GM18526 (cell line): ENCODE results near the gene PCDHGA6.
"Not testable (repeated sequence)": the region's sequence is repeated elsewhere in the genome, so short reads cannot be mapped to it uniquely, and the experiment has no call there.

Experiments
- POLR2A ChIP-seq: IDR thresholded peaks from 3 replicates; pipeline ENCODE4 v1.6.1; 2011; ENCODE audit not compliant: insufficient read length; ENCODE audit errors: extremely low read depth

Gene PCDHGA6

DNA sequence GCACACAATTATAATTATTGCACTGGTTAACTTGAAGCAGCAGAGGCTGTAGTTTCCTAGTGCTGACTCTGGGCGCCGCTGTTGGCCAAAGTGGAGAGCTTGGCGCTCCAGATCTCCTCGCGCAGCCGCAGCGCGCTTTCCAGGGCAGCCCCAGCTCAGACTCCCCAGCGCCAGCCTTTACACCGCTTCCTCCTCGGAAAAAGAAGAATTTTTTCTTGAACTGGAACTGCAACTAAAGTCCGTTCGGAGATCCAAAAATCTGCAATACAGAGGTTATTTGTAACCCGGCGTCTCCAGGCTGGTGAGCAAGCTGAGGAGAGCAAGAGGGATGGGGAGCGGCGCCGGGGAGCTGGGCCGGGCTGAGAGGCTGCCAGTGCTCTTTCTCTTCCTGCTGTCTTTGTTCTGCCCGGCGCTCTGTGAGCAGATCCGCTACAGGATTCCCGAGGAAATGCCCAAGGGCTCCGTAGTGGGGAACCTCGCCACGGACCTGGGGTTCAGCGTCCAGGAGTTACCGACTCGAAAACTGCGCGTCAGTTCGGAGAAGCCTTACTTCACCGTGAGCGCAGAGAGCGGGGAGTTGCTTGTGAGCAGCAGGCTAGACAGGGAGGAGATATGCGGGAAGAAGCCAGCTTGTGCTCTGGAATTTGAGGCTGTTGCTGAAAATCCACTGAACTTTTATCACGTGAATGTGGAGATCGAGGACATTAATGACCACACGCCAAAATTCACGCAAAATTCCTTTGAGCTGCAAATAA lies 14.0 kb downstream of the PCDHGA6 start, which contains the start of gene PCDHGB4:
TSS of gene PCDHGB4 (plus strand) at position 142 of the 755 bp plus-strand sequence. CDS start at position 329, 187 bp downstream.
- not testable (repeated sequence) for TF ChIP-seq POLR2A

DNA sequence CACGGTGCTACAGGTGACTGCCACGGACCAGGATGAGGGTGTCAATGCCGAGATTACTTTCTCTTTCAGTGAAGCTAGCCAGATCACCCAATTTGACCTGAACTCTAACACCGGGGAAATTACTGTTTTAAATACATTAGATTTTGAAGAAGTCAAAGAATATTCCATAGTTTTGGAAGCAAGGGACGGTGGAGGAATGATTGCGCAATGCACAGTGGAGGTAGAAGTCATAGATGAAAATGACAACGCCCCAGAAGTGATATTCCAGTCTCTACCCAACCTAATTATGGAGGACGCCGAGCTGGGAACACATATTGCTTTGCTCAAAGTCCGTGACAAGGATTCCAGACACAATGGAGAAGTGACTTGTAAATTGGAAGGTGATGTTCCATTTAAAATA lies 15.0 kb downstream of the PCDHGA6 start:
- no peak for TF ChIP-seq POLR2A

DNA sequence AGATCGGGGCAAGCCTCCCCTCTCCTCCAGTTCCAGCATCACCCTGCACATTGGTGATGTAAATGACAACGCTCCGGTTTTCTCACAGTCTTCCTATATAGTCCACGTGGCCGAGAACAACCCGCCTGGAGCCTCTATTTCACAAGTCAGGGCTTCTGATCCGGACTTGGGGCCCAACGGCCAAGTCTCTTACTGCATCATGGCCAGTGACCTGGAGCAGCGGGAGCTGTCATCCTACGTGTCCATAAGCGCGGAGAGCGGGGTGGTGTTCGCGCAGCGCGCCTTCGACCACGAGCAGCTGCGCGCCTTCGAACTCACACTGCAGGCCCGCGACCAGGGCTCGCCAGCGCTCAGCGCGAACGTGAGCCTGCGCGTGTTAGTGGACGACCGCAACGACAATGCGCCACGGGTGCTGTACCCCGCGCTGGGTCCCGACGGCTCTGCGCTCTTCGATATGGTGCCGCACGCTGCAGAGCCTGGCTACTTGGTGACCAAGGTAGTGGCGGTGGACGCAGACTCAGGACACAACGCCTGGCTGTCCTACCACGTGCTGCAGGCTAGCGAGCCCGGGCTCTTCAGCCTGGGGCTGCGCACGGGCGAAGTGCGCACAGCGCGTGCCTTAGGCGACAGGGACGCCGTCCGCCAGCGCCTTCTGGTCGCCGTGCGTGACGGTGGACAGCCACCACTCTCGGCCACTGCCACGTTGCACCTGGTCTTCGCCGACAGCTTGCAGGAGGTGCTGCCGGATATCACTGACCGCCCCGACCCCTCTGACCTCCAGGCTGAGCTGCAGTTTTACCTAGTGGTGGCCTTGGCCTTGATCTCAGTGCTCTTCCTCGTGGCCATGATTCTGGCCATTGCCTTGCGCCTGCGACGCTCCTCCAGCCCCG lies 15.7 kb downstream of the PCDHGA6 start:
- no peak for TF ChIP-seq POLR2A

DNA sequence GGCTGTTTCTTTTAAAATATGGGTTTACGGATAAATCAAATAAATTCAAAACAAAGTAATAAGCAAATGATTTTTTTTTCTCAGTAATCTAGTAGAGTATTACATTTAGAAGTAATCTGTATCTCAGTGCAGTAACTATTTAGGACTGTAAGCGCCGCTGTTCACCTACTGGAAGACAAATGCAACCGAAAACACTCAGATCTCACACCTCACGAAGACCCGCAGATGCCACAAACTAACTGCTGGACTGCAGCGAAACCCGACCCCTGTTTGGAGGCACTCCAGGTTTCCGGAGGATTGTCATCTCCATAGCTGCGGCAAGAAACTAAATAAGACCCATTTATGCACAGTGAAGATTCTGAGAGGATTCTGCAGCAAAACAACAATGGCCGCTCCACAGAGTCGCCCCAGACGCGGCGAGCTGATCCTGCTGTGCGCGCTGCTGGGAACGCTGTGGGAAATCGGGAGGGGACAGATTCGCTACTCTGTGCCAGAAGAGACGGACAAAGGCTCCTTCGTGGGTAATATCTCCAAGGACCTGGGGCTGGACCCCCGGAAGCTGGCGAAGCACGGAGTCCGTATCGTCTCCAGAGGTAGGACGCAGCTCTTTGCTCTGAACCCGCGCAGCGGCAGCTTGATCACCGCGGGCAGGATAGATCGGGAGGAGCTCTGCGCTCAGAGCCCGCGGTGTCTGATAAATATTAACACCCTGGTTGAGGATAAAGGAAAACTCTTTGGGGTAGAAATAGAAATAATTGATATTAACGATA lies 18.9 kb downstream of the PCDHGA6 start, which contains the start of gene PCDHGA8:
TSS of gene PCDHGA8 (plus strand) at position 205 of the 770 bp plus-strand sequence. CDS start at position 386, 181 bp downstream.
- no peak for TF ChIP-seq POLR2A

DNA sequence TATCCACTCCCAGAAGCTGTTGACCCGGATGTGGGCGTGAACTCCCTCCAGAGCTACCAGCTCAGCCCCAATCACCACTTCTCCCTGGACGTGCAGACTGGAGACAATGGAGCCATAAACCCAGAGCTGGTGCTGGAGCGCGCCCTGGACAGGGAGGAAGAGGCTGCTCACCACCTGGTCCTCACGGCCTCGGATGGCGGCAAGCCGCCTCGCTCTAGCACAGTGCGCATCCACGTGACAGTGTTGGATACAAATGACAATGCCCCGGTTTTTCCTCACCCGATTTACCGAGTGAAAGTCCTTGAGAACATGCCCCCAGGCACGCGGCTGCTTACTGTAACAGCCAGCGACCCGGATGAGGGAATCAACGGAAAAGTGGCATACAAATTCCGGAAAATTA lies 19.6 kb downstream of the PCDHGA6 start:
- TF ChIP-seq POLR2A: no peak

DNA sequence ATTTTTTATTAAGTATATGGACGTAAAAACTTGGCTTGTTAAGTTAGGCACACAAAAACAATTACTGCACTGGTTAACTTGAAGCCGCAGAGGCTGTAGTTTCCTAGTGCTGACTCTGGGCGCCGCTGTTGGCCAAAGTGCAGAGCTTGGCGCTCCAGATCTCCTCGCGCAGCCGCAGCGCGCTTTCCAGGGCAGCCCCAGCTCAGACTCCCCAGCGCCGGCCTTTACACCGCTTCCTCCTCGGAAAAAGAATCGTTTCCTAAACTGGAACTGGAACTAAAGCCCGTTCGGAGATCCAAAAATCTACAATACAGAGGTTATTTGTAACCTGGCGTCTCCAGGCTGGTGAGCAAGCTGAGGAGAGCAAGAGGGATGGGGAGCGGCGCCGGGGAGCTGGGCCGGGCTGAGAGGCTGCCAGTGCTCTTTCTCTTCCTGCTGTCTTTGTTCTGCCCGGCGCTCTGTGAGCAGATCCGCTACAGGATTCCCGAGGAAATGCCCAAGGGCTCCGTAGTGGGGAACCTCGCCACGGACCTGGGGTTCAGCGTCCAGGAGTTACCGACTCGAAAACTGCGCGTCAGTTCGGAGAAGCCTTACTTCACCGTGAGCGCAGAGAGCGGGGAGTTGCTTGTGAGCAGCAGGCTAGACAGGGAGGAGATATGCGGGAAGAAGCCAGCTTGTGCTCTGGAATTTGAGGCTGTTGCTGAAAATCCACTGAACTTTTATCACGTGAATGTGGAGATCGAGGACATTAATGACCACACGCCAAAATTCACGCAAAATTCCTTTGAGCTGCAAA lies 24.3 kb downstream of the PCDHGA6 start, which contains the start of gene PCDHGB5:
TSS of gene PCDHGB5 (plus strand) at position 192 of the 796 bp plus-strand sequence. CDS start at position 373, 181 bp downstream.
- TF ChIP-seq POLR2A: not testable (repeated sequence)

DNA sequence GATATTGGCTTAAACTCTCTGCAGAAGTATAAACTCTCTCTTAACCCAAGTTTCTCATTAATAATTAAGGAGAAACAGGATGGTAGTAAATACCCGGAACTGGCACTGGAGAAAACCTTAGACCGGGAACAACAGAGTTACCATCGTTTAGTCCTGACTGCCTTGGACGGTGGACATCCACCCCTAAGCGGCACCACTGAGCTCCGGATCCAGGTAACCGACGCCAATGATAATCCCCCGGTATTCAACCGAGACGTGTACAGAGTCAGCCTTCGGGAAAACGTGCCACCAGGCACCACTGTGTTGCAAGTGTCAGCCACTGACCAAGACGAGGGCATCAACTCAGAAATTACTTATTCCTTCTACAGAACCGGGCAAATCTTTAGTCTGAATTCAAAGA lies 24.9 kb downstream of the PCDHGA6 start:
- no peak for TF ChIP-seq POLR2A

DNA sequence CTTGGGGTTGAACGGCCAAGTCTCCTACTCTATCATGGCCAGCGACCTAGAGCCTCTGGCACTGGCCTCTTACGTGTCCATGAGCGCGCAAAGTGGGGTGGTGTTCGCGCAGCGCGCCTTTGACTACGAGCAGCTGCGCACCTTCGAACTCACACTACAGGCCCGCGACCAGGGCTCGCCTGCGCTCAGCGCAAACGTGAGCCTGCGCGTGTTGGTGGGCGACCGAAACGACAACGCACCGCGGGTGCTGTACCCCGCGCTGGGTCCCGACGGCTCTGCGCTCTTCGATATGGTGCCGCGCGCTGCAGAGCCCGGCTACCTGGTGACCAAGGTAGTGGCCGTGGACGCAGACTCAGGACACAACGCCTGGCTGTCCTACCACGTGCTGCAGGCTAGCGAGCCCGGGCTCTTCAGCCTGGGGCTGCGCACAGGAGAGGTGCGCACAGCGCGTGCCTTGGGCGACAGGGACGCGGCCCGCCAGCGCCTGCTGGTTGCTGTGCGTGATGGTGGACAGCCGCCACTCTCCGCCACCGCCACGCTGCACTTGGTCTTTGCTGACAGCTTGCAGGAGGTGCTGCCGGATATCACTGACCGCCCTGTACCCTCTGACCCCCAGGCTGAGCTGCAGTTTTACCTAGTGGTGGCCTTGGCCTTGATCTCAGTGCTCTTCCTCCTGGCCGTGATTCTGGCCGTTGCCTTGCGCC lies 26.0 kb downstream of the PCDHGA6 start:
- no peak for TF ChIP-seq POLR2A

DNA sequence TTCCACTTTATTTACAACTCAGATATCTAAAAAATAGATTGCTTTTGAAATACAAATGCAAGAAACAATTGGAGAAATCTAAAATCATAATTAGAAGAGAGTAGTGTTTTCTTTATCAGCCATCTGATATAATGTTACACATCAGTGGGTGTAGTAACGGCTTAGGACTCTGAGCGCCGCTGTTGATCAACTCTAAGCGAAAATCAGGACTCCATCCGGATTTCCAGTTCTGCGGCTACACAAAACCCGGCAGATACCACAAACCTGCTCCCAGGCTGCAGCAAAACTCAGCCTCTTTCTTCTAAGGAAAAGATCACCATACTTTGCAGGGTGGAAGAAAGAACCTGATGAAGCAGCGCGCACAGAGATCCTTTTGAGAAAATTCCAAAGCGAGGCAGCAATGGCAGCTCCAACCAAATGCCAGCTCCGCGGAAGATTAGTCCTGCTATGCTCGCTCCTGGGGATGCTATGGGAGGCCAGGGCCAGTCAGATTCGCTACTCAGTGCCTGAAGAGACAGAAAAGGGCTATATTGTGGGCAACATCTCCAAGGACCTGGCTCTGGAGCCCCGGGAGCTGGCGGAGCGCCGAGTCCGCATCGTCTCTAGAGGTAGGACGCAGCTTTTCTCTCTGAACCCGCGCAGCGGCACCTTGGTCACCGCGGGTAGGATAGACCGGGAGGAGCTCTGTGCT lies 29.0 kb downstream of the PCDHGA6 start, which contains the start of gene PCDHGA9:
TSS of gene PCDHGA9 (plus strand) at position 226 of the 691 bp plus-strand sequence. CDS start at position 401, 175 bp downstream.
- no peak for TF ChIP-seq POLR2A

DNA sequence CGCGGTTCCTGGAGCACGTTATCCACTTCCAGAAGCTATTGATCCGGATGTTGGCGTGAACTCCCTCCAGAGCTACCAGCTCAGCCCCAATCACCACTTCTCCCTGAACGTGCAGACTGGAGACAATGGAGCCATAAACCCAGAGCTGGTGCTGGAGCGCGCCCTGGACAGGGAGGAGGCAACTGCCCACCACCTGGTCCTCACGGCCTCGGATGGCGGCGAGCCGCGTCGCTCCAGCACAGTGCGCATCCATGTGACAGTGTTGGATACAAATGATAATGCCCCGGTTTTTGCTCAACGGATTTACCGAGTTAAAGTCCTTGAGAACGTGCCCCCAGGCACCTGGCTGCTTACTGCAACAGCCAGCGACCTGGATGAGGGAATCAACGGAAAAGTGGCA lies 29.7 kb downstream of the PCDHGA6 start:
- TF ChIP-seq POLR2A: no peak

DNA sequence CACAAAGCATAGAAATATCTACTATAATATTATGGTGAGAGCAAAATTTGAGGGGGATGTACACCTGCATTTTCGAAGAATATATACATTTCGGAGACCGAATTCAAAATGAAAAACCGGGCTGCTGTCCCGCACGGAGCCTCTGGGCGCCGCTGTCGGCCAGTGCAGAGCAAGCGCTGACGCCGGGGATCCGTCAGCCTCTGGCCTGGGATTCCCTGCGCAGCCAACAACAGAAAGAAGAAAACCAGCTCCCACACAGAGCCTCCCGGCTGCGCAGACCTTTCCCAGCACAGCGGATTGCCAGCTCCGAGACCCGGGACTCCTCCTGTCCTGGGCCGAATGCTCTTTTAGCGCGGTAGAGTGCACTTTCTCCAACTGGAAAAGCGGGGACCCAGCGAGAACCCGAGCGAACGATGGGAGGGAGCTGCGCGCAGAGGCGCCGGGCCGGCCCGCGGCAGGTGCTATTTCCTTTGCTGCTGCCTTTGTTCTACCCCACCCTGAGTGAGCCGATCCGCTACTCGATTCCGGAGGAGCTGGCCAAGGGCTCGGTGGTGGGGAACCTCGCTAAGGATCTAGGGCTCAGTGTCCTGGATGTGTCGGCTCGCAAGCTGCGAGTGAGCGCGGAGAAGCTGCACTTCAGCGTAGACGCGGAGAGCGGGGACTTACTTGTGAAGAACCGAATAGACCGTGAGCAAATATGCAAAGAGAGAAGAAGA lies 34.3 kb downstream of the PCDHGA6 start, which contains the start of gene PCDHGB6:
TSS of gene PCDHGB6 (plus strand) at position 232 of the 716 bp plus-strand sequence. CDS start at position 414, 182 bp downstream.
- not testable (repeated sequence) for TF ChIP-seq POLR2A
